SK-N-SH treated with all-trans-retinoic acid at 6 μM for 48 hours (cell line): Measurements from ENCODE around the gene CACNA1A.
"Not testable (repeated sequence)": the region's sequence is repeated elsewhere in the genome, so short reads cannot be mapped to it uniquely, and the experiment has no call there.

ENCODE experiments used
- ATAC-seq: fragments of 200-7000 bp; cut with Tn5 transposase; 3 replicates; pipeline ENCODE4 v1.9.1; 2020; ENCODE audit warnings: mild to moderate bottlenecking, moderate library complexity
- ARNTL ChIP-seq: fragments of 450-650 bp; formaldehyde crosslinking; IDR thresholded peaks from 2 replicates; pipeline ENCODE4 v1.5.0; 2020; ENCODE audit warnings: low read depth, mild to moderate bottlenecking, moderate library complexity, borderline replicate concordance
- BACH2 ChIP-seq: fragments of 250-450 bp; sonication (Bioruptor Pico); IDR thresholded peaks from 2 replicates; pipeline ENCODE4 v1.9.0; 2021; ENCODE audit warnings: mild to moderate bottlenecking, borderline replicate concordance
- CSDC2 ChIP-seq: fragments of 250-450 bp; sonication (Bioruptor Pico); IDR thresholded peaks from 2 replicates; pipeline ENCODE4 v1.5.0; 2020; ENCODE audit warnings: mild to moderate bottlenecking, moderate library complexity
- ESRRG ChIP-seq: fragments of 250-450 bp; sonication (Bioruptor Pico); IDR thresholded peaks from 2 replicates; pipeline ENCODE4 v1.6.1; 2021; ENCODE audit warnings: mild to moderate bottlenecking
- GLIS3 ChIP-seq: fragments of 250-450 bp; sonication (Bioruptor Pico); IDR thresholded peaks from 2 replicates; pipeline ENCODE4 v1.5.0; 2020; ENCODE audit warnings: mild to moderate bottlenecking, moderate library complexity
- ISL1 ChIP-seq: fragments of 250-450 bp; sonication (Bioruptor Pico); IDR thresholded peaks from 2 replicates; pipeline ENCODE4 v2.1.2; 2022; ENCODE audit warnings: mild to moderate bottlenecking, moderate library complexity
- OSR1 ChIP-seq: fragments of 250-450 bp; sonication (Bioruptor Pico); IDR thresholded peaks from 2 replicates; pipeline ENCODE4 v1.8.0; 2022; ENCODE audit warnings: moderate library complexity, mild to moderate bottlenecking, inconsistent platforms
- PPARA ChIP-seq: fragments of 250-450 bp; sonication (Bioruptor Pico); IDR thresholded peaks from 2 replicates; pipeline ENCODE4 v1.5.0; 2020; ENCODE audit warnings: mild to moderate bottlenecking, borderline replicate concordance
- RARB ChIP-seq: fragments of 250-450 bp; sonication (Bioruptor Pico); IDR thresholded peaks from 2 replicates; pipeline ENCODE4 v1.8.0; 2021; ENCODE audit warnings: mild to moderate bottlenecking, moderate library complexity
- SNAI2 ChIP-seq: fragments of 250-450 bp; sonication (Bioruptor Pico); IDR thresholded peaks from 2 replicates; pipeline ENCODE4 v1.5.0; 2020; ENCODE audit warnings: mild to moderate bottlenecking, moderate library complexity
- TCF4 ChIP-seq: fragments of 250-450 bp; sonication (Bioruptor Pico); IDR thresholded peaks from 2 replicates; pipeline ENCODE4 v1.8.0; 2021; ENCODE audit warnings: mild to moderate bottlenecking, moderate library complexity, borderline replicate concordance
- TOX ChIP-seq: fragments of 250-450 bp; sonication (Bioruptor Pico); IDR thresholded peaks from 2 replicates; pipeline ENCODE4 v1.8.0; 2021; ENCODE audit warnings: mild to moderate bottlenecking, moderate library complexity, borderline replicate concordance
- ZC3H10 ChIP-seq: fragments of 250-450 bp; sonication (Bioruptor Pico); IDR thresholded peaks from 2 replicates; pipeline ENCODE4 v1.5.1; 2021; ENCODE audit warnings: mild to moderate bottlenecking, moderate library complexity
- ZFP3 ChIP-seq: fragments of 250-450 bp; sonication (Bioruptor Pico); IDR thresholded peaks from 2 replicates; pipeline ENCODE4 v1.5.0; 2020; ENCODE audit warnings: mild to moderate bottlenecking, moderate library complexity
- ZFP30 ChIP-seq: fragments of 450-650 bp; formaldehyde crosslinking; IDR thresholded peaks from 2 replicates; pipeline ENCODE4 v1.5.0; 2022; ENCODE audit warnings: mild to moderate bottlenecking, moderate library complexity
- ZNF565 ChIP-seq: fragments of 450-650 bp; formaldehyde crosslinking; conservative IDR thresholded peaks from 2 replicates; pipeline ENCODE4 v1.5.0; 2020; ENCODE audit warnings: low read depth, mild to moderate bottlenecking, moderate library complexity
- ZNF70 ChIP-seq: fragments of 450-650 bp; formaldehyde crosslinking; IDR thresholded peaks from 2 replicates; pipeline ENCODE4 v1.5.0; 2020; ENCODE audit warnings: mild to moderate bottlenecking, moderate library complexity
- TF ChIP-seq, protein P1 (sequence below): fragments of 250-450 bp; sonication (Bioruptor Pico); IDR thresholded peaks from 2 replicates; pipeline ENCODE4 v1.8.0; 2021; ENCODE audit warnings: low read depth, mild to moderate bottlenecking, moderate library complexity, borderline replicate concordance
- TF ChIP-seq, protein P2 (sequence below): fragments of 250-450 bp; sonication (Bioruptor Pico); IDR thresholded peaks from 2 replicates; pipeline ENCODE4 v1.5.1; 2020; ENCODE audit warnings: low read depth, mild to moderate bottlenecking, moderate library complexity
- TF ChIP-seq, protein P3 (sequence below): fragments of 250-450 bp; sonication (Bioruptor Pico); IDR thresholded peaks from 2 replicates; pipeline ENCODE4 v1.5.0; 2020; ENCODE audit warnings: mild to moderate bottlenecking, moderate library complexity
- TF ChIP-seq, protein P4 (sequence below): fragments of 250-450 bp; sonication (Bioruptor Pico); IDR thresholded peaks from 2 replicates; pipeline ENCODE4 v1.5.1; 2021; ENCODE audit warnings: mild to moderate bottlenecking, moderate library complexity

The CACNA1A gene

GRCh38 chr19:13537454-13537853, 31.2 kb upstream of the CACNA1A start:
- ATAC-seq, result no peak
- TF ChIP-seq GLIS3 (CRISPR knock-in tag), result no peak
- TF ChIP-seq TCF4 (CRISPR knock-in tag), result no peak
- no peak for TF ChIP-seq PPARA (CRISPR knock-in tag)
- no peak for TF ChIP-seq ZNF70 (CRISPR knock-in tag)
- TF ChIP-seq SNAI2 (CRISPR knock-in tag), result no peak
- TF ChIP-seq ARNTL (CRISPR knock-in tag), result no peak
- no peak for TF ChIP-seq ZFP30
- no peak for TF ChIP-seq ZC3H10 (CRISPR knock-in tag)
- TF ChIP-seq, protein P1, sequence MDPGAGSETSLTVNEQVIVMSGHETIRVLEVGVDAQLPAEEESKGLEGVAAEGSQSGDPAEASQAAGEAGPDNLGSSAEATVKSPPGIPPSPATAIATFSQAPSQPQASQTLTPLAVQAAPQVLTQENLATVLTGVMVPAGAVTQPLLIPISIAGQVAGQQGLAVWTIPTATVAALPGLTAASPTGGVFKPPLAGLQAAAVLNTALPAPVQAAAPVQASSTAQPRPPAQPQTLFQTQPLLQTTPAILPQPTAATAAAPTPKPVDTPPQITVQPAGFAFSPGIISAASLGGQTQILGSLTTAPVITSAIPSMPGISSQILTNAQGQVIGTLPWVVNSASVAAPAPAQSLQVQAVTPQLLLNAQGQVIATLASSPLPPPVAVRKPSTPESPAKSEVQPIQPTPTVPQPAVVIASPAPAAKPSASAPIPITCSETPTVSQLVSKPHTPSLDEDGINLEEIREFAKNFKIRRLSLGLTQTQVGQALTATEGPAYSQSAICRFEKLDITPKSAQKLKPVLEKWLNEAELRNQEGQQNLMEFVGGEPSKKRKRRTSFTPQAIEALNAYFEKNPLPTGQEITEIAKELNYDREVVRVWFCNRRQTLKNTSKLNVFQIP (CRISPR knock-in tag), result no peak
- no peak for TF ChIP-seq ZFP3 (CRISPR knock-in tag)
- TF ChIP-seq ZNF565 (CRISPR knock-in tag), result no peak
- no peak for TF ChIP-seq ISL1
- TF ChIP-seq RARB, result no peak
- TF ChIP-seq OSR1 (CRISPR knock-in tag), result no peak
- TF ChIP-seq, protein P2, sequence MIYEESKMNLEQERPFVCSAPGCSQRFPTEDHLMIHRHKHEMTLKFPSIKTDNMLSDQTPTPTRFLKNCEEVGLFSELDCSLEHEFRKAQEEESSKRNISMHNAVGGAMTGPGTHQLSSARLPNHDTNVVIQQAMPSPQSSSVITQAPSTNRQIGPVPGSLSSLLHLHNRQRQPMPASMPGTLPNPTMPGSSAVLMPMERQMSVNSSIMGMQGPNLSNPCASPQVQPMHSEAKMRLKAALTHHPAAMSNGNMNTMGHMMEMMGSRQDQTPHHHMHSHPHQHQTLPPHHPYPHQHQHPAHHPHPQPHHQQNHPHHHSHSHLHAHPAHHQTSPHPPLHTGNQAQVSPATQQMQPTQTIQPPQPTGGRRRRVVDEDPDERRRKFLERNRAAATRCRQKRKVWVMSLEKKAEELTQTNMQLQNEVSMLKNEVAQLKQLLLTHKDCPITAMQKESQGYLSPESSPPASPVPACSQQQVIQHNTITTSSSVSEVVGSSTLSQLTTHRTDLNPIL (CRISPR knock-in tag), result no peak
- TF ChIP-seq BACH2 (CRISPR knock-in tag), result no peak
- TF ChIP-seq, protein P3, sequence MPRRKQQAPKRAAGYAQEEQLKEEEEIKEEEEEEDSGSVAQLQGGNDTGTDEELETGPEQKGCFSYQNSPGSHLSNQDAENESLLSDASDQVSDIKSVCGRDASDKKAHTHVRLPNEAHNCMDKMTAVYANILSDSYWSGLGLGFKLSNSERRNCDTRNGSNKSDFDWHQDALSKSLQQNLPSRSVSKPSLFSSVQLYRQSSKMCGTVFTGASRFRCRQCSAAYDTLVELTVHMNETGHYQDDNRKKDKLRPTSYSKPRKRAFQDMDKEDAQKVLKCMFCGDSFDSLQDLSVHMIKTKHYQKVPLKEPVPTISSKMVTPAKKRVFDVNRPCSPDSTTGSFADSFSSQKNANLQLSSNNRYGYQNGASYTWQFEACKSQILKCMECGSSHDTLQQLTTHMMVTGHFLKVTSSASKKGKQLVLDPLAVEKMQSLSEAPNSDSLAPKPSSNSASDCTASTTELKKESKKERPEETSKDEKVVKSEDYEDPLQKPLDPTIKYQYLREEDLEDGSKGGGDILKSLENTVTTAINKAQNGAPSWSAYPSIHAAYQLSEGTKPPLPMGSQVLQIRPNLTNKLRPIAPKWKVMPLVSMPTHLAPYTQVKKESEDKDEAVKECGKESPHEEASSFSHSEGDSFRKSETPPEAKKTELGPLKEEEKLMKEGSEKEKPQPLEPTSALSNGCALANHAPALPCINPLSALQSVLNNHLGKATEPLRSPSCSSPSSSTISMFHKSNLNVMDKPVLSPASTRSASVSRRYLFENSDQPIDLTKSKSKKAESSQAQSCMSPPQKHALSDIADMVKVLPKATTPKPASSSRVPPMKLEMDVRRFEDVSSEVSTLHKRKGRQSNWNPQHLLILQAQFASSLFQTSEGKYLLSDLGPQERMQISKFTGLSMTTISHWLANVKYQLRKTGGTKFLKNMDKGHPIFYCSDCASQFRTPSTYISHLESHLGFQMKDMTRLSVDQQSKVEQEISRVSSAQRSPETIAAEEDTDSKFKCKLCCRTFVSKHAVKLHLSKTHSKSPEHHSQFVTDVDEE (CRISPR knock-in tag), result no peak
- TF ChIP-seq, protein P4, sequence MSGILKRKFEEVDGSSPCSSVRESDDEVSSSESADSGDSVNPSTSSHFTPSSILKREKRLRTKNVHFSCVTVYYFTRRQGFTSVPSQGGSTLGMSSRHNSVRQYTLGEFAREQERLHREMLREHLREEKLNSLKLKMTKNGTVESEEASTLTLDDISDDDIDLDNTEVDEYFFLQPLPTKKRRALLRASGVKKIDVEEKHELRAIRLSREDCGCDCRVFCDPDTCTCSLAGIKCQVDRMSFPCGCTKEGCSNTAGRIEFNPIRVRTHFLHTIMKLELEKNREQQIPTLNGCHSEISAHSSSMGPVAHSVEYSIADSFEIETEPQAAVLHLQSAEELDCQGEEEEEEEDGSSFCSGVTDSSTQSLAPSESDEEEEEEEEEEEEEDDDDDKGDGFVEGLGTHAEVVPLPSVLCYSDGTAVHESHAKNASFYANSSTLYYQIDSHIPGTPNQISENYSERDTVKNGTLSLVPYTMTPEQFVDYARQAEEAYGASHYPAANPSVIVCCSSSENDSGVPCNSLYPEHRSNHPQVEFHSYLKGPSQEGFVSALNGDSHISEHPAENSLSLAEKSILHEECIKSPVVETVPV (CRISPR knock-in tag), result no peak
- no peak for TF ChIP-seq TOX (CRISPR knock-in tag)

- no peak for ATAC-seq
- TF ChIP-seq ZC3H10 (CRISPR knock-in tag), result no peak
- TF ChIP-seq, protein P3 (CRISPR knock-in tag), result no peak
- TF ChIP-seq ARNTL (CRISPR knock-in tag), result no peak
- TF ChIP-seq BACH2 (CRISPR knock-in tag), result no peak
- TF ChIP-seq RARB, result no peak
- no peak for TF ChIP-seq GLIS3 (CRISPR knock-in tag)
- TF ChIP-seq, protein P4 (CRISPR knock-in tag), result no peak
- TF ChIP-seq ZFP30, result no peak
- no peak for TF ChIP-seq TCF4 (CRISPR knock-in tag)
- no peak for TF ChIP-seq ESRRG (CRISPR knock-in tag)
- no peak for TF ChIP-seq PPARA (CRISPR knock-in tag)
- TF ChIP-seq, protein P1 (CRISPR knock-in tag), result no peak
- no peak for TF ChIP-seq TOX (CRISPR knock-in tag)
- no peak for TF ChIP-seq ZNF565 (CRISPR knock-in tag)
- TF ChIP-seq CSDC2 (CRISPR knock-in tag), result no peak
- no peak for TF ChIP-seq ISL1
- TF ChIP-seq, protein P2 (CRISPR knock-in tag), result no peak
- TF ChIP-seq ZFP3 (CRISPR knock-in tag), result no peak
- TF ChIP-seq, all 23 proteins: peak for 0
These were observed 24.4 kb upstream of the CACNA1A start for GRCh38 chr19:13530720-13531119.

- not testable (repeated sequence) for ATAC-seq
These were observed 23.4 kb upstream of the CACNA1A start for GRCh38 chr19:13529721-13530120.
